Putamen (tissue), 1 donor: ENCODE results near the gene DHX9.

Experiments used
- DNase-seq: peaks from one replicate; pipeline ENCODE4 v3.0.0-alpha.2; 2016; ENCODE audit warnings: low spot score

The DHX9 gene

DNA sequence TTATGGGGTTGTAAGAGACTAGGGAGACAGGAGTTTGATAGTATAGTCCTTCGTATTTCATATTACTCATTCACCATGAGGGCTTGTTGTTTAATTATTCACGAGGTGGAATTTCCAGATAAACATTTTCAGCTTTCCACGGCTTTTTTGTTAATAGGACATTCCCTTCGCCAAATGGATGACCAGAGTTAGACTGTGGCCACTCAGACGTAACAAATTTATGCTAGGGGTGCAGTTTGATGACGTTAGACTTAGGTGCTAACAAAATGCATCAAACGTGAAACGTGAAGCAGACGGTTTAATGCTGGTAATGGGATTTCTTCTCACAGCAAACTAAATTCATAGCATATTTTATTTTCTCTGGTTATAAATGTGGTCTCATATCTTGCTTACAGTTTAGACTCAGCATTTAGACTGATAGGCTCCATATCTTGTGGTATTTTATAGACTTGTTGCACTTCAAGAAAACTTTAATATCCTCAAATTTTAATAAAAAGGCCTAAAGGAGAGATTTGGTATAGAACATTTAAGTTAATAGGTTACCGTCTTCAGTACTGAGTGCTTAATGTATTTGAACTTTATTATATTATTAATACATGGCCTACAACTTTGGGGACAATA is 2.3 kb downstream of the DHX9 start:
- no peak for DNase-seq

GRCh38 chr1:182842265-182842664 is 3.1 kb downstream of the DHX9 start:
- DNase-seq, result no peak

DNA sequence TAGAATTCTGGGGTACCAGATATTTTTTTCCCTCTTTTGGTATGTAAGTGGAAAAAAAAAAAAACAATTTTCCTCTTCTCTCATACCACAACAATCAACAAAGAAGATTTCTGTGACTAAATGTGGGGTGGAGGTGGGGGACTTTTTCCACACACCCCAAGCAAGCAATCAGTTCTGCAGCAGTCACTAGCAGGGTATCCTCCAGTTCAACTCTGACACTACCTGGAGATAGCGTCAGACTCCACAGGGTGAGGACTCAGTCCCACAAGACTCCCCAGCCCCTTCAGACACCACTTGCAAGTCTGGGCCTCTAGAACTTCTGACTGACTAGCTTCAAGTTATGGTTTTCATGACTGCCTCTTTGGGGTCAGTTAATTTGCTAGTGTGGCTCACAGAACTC is 6.2 kb downstream of the DHX9 start:
- no peak for DNase-seq

- DNase-seq, result no peak
Measured at GRCh38 chr1:182845894-182846293, 6.7 kb downstream of the DHX9 start.

DNA sequence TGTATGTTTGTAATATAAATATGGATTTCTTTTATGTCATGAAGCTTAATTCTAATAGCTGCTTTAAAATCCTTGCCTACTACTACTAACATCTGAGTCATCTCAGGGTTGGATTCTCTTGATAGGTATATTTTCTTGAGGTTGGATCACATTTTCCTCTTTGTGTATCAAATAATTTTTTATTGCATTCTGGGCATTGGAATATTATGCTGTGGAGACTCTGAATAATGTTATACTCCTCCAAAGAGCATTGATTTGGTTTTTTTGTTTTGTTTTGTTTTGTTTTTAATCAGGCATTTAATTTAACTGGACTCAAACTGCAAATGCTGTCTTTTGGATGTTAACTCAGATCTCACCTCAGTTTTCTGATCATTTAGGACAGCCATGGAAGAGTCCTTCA is 8.0 kb downstream of the DHX9 start:
- DNase-seq, result no peak

GRCh38 chr1:182848736-182849135 is 9.6 kb downstream of the DHX9 start:
- DNase-seq, result no peak

GRCh38 chr1:182850319-182850718 is 11.2 kb downstream of the DHX9 start:
- DNase-seq, result no peak

- no peak for DNase-seq
Measured at GRCh38 chr1:182851825-182852224, 12.7 kb downstream of the DHX9 start.

GRCh38 chr1:182855911-182856310 is 16.8 kb downstream of the DHX9 start:
- DNase-seq, result peak; percentile 15

- no peak for DNase-seq
Measured at GRCh38 chr1:182857212-182857611, 18.1 kb downstream of the DHX9 start.

DNA sequence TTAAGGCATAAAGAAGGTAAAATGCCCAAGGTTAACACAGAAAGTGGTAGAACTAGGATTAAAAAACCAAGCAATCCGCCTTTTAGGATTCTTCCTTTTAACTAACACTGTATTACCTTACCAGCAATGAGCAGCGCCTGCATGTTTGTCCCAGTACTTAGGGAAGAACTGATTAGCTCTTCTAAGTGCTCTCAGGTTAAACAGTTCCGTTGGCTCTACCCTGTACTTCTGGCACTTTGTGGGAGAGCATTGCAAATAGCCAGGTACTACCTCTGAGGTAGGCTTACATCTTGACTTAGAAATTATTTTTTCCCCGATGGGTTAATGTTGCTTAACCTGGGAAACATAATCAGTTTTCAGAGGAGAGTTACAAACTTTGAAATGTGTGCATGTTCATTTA is 21.5 kb downstream of the DHX9 start:
- no peak for DNase-seq

DNA sequence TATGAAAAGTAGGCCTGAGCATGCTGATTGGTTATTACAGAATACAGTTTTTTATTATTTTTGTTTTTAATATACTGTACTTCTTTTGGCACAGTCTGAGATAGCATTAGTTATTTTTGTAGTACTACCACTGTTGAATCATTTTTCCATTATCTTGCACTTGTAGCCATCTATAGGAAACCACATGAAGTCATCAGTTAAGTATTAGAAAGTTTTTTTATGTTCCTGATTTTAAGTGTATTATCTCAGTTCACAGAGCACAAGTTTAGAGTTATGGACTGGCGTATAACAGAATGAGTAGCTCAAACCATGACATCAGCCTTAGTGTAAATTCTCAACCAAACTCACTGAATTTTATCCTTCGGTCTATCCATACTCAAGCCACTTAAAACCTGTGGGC is 22.8 kb downstream of the DHX9 start:
- no peak for DNase-seq

GRCh38 chr1:182862827-182863226 is 23.7 kb downstream of the DHX9 start:
- no peak for DNase-seq

- DNase-seq, result no peak
Measured at GRCh38 chr1:182863940-182864339, 24.8 kb downstream of the DHX9 start.

GRCh38 chr1:182867861-182868260 is 28.7 kb downstream of the DHX9 start:
- DNase-seq, result no peak

DNA sequence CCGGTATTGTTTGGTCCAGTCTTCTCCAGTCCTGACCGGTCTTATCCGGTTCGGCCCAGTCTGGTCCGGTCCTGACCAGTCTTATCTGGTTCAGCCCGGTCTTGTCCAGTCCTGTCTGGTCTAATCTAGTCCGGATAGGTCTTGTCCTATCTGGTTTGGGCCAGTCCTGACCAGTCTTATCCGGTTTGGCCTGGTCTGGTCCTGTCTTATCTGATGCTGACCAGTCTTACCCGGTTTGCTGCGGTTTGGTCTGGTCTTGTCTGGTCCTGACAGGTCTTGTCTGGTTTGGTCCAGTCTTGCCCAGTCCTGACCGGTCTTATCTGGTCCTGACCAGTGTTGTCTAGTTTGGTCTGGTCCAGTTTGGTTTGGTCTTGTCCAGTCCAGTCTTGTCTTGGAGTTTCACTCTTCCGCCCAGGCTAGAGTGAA is 30.1 kb downstream of the DHX9 start:
- DNase-seq, result no peak

GRCh38 chr1:182872881-182873280 is 33.7 kb downstream of the DHX9 start:
- no peak for DNase-seq

DNA sequence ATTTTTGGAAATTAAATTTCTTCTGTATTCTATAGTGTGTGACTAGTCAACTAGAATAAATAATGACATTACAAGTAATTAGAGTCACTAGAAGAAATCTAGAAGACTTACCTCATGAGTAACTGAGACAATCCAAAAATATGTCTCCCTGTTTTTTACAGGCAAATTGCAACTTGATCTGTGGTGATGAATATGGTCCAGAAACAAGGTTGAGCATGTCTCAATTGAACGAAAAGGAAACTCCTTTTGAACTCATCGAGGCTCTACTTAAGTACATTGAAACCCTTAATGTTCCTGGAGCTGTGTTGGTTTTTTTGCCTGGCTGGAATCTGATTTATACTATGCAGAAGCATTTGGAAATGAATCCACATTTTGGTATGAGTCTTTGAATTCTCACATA is 36.7 kb downstream of the DHX9 start:
- DNase-seq, result no peak

DNA sequence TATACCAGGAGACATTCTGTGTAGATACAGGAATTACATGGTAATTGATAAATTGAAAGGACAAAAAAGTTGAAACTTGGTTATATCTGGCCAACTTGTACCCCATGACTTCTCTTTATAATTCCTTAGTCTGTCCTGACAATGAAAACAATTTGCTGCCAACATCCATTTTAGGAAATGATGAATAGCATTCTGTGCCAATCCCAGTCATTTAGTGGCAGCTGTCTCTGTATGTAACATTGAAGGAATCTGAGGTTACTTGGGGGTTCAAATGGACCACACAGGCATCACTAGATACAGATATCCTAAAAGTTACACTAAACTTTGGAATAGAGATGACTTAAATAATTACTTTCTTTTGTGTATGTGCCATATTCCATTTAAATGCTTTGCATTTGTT is 38.2 kb downstream of the DHX9 start:
- no peak for DNase-seq

- no peak for DNase-seq
Measured at GRCh38 chr1:182877842-182878241, 38.7 kb downstream of the DHX9 start.

DNA sequence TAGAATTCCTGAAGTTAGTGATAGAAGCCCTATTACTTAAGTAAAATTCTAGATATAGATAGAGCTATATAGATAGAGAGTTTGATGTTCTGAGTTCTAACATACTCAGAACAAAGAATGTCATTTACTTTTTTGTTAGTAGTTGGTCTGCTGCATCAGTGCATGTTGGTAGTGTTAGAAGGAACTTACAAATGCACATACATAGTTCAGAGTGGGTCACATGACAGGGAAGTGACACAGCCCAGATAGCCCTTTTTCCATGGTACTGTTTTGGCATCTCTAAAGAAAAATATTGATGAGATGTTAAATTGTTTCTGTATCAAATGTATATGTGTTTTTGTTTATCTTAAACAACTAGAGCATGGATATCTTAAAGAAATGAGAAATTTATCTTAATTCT is 45.7 kb downstream of the DHX9 start:
- DNase-seq, result no peak

DNA sequence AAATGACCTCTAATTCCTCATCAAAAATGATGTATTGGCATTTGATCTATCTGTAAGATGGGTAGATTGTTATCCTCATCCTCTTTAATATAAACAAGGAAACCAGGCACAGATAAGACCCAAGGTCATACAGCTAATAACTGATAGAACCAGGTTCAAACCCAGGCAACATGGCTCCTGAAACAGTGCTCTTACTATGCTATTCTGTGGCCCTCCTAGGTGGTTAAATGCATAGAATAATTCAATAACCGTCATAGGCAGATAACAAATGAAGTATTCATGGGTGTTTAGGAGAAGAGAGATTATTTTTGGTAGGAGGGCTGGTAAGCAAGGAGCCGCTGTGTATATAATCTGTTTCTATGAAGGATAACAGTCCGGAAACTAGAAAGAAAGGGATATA is 46.4 kb downstream of the DHX9 start:
- no peak for DNase-seq

DNA sequence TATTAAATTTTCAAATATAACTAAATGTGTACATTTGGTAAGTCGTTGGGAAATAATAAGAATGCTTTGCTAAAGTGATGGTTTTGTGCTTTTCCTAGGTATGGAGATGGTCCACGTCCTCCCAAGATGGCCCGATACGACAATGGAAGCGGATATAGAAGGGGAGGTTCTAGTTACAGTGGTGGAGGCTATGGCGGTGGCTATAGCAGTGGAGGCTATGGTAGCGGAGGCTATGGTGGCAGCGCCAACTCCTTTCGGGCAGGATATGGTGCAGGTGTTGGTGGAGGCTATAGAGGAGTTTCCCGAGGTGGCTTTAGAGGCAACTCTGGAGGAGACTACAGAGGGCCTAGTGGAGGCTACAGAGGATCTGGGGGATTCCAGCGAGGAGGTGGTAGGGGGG is 47.8 kb downstream of the DHX9 start:
- no peak for DNase-seq

DNA sequence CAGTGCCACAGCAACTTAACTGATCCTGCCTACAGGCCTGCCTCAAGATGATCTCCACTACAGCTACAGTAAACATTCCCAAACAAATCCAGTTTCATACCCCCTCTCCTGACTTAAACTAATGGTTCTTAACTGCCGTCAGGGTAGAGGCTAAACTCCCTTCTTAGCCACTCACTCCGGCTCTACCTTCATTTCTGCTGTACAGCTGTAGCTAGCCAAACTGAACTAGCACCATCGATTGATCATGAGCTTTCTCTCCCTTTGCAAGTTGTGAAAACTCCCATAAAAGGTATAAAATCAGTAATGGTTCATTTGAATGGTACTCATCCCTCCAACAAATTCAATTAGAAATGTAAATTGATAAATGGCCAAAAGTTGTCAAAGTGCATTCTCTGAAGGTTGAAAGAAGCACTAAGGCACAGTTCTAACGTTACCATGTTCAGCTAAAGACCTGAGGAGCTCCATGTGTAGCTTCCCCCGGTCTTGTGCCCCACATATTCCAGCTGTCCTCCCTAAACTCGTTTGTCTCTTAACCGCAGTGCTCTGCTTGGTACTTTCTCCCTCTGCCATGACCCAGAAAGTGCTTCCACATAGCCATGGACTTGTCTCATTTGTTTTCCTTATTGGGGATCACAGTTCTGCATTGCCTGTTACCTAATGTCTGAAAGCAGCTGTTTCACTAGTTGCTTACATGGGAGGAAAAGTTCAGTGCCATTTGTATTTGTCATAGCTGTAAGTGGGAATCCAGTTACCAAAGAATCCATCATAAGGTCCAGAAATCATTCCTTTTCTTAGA is 49.8 kb downstream of the DHX9 start:
- DNase-seq, result no peak
